GM21423 (cell line): ENCODE data around the gene FGD4.

Experiments used
- ATAC-seq: cut with Tn5 transposase; IDR thresholded peaks from one replicate; pipeline ENCODE4 v1.9.1; 2021; ENCODE audit warnings: mild to moderate bottlenecking, moderate library complexity; ENCODE audit not compliant: unreplicated experiment

The FGD4 gene

DNA sequence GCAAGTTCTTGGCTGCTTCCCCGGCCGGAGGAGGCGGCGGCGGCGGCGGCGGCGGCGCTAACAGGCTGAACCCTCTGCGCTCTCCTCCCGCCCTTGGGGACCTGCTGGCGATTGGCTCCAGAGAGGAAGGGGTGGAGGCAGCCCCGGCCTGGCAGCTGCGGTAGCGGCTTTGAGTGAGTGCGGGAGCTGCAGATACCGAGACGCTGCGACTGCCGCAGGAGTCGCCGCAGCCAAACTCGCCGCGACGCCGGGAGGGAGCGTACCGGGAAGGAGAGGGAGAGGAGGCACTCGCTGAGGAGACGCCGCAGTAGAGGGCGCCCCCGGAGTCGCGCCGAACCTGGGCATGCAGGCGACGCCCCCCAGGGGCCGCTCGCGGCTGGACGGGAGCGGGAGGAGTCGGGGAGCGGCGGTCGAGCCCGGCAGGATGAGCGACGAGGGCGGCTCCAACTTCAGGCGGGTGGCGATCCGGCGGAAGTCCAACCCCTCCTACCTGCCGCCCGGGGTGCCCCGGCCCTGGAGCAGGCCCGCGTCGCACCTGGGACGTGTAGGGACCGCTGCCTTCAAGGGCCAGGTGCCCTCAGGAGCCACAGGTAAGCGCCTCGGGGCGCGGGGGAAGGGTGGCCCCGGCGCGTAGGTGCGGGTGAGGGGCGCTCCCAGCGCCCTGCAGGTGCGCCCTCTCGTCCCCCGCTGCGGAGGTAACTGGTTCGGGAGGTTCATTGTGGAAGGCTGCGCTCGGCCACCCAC is at the start of gene FGD4:
TSS of gene FGD4 (plus strand) at position 189 of the 744 bp plus-strand sequence.
- peak; percentile 91 for ATAC-seq

GRCh38 chr12:32353540-32353939 is 45.8 kb upstream of the FGD4 start:
- ATAC-seq: no peak

- ATAC-seq: no peak
These were observed 41.6 kb upstream of the FGD4 start for GRCh38 chr12:32357601-32358249.

GRCh38 chr12:32360956-32361355 is 38.4 kb upstream of the FGD4 start:
- no peak for ATAC-seq

GRCh38 chr12:32362892-32363291 is 36.5 kb upstream of the FGD4 start:
- no peak for ATAC-seq

DNA sequence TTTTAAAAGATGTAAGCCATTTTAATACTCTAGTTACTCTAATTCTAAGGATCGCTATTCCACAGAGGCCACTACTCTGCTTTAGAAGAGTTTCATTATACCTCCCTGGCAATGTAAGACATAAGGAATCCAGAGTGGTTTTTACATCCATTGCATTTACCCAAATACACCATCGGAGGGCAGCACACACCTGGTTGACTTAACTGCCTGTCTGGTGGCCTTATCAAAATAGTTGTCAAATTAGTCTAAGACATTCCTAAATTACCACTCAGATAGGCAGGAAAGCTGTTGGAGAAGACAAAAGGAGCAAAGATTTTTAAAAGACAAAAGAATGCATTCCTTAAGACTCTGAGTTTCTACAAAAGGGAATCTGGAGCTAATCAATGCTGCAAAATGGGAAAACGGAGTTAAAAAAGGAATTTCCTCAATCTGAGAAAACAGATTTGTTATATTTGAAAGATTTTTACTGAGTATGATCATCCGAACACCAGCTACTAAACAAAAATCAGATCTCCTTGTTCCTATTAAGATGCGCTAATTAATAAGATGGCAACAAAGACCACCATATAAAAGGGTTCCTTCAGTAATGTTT is 33.8 kb upstream of the FGD4 start:
- peak; percentile 62 for ATAC-seq

DNA sequence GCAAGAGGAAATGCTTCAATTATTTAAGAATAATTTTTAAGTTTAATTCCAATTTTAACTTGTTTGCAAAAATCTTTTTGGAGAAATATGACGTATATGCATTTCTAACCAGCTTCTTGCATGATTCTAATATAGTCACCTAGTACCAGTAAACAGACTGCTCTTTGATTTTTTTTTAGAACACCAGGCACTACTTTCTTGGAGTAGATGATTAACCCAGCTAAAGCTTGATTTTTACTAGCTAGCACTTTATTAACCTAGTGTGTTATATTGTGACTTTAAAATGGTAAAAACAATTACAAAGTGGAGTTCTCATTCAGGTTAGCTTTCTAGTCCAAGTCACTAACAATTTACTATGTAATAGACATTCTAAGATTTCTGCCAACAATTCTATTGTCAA is 32.6 kb upstream of the FGD4 start:
- ATAC-seq: no peak

DNA sequence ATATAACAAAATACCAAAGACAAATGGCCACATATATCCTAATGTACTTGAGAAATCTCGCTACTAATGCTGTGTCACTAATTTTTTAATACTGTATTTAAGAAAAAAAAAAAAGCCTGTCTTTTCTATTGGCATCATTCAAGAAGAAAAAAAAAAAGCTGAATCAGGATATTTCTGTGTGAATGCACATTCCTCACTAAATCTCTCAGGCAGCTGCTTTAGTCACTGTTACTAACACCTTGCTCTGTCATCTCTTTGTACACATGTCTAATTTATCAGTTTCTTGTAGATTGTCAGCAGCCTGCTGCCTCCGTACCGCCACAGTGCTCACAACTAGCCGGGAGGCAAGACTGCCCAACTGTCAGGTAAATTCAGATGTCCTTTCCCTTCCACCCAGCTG is 32.0 kb upstream of the FGD4 start:
- no peak for ATAC-seq

DNA sequence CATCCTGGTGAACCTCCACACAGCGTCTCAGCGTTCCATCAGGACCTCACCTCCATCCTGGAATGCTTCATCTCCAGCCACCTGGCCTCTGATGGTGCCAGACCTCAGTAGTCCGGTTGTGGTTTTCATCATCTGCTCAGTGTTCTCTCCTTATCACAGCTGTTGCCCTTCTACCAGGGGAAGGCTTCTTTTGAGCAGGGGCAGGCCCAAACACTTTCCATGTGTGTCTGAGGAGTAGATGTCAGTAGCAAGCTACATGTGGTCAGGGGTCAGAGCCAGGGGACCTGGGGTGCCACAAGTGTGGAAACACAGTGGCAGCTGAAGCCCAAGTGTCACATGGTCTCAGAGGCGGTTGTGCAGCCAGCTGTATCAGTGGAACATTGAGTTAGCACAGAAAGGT is 30.2 kb upstream of the FGD4 start:
- ATAC-seq: no peak

GRCh38 chr12:32377344-32378055 is 21.9 kb upstream of the FGD4 start:
- ATAC-seq: no peak

DNA sequence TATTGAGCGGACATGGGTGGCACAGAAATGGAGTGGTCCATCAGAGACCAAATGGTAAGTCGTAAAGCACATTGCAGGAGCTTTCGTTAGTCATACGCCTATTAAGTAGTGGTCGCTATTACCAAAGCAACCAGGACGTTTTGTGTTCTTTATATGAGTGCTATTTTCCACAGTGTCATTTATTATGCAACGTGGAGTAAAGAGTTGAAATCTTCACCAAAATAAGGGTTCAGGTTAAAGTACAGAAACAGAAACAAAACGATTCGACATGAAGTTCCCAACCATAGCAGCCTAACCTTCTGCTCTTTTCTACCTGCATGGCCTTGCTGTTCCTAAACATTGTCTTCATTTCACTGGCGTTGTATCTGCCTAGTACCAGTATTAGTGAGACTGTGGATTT is 20.1 kb upstream of the FGD4 start:
- no peak for ATAC-seq

GRCh38 chr12:32379667-32380066 is 19.7 kb upstream of the FGD4 start:
- no peak for ATAC-seq

GRCh38 chr12:32382226-32382625 is 17.1 kb upstream of the FGD4 start:
- no peak for ATAC-seq

GRCh38 chr12:32390572-32391219 is 8.7 kb upstream of the FGD4 start:
- no peak for ATAC-seq

DNA sequence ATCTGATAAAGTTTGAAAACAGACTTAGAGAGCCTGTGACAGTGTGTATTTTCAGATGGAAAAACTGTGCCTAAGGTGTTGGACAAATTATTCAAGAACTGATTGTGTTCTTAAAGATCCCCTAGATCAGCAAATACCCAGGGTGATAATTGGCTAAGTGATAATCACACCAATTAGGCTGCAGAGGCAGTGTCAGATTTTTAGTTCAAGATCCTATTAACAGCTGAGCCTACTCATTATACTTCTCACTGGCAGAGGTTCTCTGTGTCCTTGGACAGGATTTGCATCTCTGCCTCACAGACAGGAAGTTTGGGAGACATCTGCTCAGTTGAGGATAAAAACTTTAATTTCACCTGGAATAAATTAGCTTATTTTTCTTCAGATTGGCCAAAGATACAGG is 4.3 kb upstream of the FGD4 start:
- no peak for ATAC-seq

DNA sequence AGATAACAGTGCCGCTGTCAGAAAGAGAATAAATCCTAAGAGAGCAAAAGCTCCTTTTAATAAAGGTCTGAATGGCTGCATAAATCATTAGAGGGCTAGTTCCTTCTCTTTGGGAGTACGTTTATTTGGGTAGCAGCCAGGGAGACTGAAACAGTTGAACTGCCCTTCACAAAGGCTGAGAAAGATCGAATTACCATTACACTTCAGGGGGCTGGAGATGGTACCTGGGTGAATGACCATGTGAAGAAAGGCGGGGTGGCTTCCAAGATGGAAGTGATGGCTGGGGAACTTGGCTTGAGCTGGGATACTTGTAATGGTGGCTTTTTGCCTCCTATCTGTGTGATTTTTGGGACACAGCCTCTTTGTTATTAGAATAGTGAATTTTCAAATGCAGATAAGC is 1.7 kb upstream of the FGD4 start:
- no peak for ATAC-seq

DNA sequence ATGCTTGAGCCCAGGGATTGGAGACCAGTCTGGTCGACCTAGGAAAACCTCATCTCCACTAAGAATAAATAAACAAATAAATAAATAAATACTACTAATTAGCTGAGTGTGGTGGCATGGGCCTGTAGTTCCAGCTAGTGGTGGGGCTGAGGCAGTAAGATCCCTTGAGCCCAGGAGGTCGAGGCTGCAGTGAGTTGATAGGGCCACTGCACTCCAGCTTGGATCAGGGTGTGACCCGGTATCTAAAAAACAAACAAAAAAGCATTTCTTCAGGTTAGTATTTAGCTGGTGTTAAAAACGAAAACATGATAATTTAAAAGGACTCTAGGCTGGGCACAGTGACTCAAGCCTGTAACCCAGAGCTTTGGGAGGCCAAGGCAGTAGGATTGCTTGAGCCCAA is 1.2 kb upstream of the FGD4 start:
- no peak for ATAC-seq

DNA sequence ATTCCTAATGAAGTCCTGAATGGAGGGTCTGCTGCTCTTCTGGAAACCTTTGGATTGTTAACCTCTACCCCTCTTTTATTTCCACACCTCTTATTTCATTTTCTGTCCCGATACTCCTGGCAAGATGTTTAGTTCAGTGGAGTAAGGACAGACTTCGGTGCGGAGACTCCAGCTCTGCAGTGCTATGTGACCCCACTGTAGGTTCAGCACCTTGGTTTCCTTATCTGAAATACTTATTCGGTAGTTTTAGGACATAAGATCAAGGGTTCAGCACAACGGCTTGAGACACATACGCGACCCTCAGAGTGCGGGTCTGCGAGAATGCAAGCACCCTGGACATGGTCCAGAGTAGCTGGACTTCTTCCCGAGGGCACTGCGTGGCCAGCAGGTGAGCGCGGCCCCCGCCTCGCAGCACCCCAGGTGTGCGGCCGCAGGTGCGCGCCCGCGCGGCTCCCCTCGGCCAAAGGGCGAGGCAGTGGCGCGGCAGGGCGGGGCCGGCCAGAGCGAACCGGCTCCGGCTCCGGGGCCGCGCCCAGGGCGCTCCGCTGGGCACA is 465 bp upstream of the FGD4 start:
- no peak for ATAC-seq

DNA sequence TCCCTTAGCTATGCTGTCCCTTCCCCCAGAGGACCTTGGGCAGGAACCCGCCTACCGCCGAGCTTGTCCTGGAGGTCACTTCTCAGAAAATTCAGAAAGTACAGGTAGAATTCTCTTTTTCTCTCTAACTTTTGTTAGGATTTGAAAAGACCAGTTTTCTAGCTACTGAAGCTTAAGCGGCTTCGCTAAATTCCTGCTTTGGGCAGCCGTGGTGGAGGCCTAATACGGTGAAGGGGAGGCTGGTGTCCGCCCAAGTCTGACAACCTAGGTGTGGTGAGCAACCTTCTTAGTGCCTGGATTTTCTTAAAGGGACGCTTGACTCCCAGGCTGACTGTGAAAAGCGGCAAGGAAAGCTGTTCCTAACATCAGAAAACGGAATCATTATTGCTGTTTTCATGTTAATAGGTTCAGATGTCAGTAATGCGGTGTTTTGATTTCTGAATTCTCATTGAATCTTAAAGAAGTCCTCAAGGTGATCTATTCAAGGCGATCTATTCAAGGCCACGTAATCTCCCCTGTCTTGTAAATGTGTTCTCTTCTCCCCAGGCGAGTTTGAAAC is 835 bp downstream of the FGD4 start:
- no peak for ATAC-seq

DNA sequence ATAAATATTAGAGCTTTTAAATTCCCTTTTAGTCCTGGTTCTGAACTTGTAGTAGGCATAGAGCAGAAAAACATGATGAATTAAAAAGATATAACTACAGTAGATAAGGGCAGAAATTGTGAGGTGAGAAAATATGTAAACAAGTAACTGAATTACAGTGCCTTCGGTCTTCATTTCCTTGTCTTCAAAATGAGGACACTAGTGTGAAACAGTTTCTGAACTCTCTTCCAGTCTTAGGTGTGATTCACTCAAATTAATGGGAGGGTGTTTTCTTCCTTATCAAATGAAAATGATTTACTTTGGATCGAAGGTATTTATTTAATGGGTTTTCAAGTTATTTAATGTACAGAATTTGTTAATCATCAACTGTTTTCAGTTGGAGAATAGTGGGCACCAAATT is 1.5 kb downstream of the FGD4 start:
- ATAC-seq: no peak

DNA sequence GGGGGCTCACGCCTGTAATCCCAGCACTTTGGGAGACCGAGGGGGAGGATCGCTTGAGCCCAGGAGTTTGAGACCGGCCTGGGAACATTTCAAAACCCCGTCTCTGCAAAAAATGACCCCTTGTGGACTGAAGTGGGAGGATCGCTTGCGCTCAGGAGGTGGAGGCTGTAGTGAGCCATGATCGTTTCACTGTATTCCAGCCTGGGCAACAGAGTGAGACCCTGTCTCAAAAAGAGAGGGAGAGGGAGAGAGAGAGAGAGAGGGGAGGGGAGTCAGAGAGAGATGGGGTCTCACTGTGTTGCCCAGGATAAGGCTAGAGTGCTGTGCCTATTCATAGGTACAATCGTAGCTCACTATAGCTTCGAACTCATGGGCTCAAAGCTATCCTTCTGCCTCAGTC is 2.8 kb downstream of the FGD4 start:
- ATAC-seq: no peak
